Adrenal gland (tissue), 5 donors: ENCODE data around the gene SLC36A4.

Source experiments
- POLR2A ChIP-seq, 2 donors: fragments of 450-650 bp; IDR thresholded peaks; one replicate each; pipeline ENCODE4 v1.6.1; 2017; ENCODE audit warnings: antibody characterized with exemption in 2 of 2, mild to moderate bottlenecking in 2 of 2, moderate library complexity in 1 of 2
- TF ChIP-seq, protein P1 (sequence below), 6 experiments: fragments of 450-650 bp in 4 of 6; fragments of 200-600 bp in 2 of 6; sonication (generic) in 1 of 6; IDR thresholded peaks; 1 replicate in 5 of 6; 2 replicates in 1 of 6; pipeline versions ENCODE4 v1.5.1 to v1.8.0; 2016 to 2021; ENCODE audit warnings: antibody characterized with exemption in 6 of 6, mild to moderate bottlenecking in 2 of 6, moderate library complexity in 1 of 6
- donor health status: DM: no; HTN: no; CAD: no.

DNA sequence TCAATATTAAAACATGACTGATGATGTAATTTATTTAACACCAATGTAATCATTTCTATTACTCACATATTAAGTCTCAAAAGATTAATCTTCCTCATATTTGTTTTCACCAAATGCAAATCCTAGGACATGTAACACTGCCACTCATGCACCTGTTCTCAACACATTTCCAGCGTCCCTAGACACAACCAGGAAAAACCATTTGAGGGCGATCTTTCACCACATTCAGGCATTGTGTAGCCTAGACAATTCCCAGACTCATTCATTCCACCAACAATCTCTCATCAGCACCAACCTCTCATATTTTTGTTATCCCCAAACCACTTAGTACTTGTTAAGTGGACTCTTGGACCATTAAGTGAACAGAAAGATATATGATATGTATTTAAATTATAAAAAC is 66.1 kb downstream of the SLC36A4 start:
- TF ChIP-seq, protein P1, sequence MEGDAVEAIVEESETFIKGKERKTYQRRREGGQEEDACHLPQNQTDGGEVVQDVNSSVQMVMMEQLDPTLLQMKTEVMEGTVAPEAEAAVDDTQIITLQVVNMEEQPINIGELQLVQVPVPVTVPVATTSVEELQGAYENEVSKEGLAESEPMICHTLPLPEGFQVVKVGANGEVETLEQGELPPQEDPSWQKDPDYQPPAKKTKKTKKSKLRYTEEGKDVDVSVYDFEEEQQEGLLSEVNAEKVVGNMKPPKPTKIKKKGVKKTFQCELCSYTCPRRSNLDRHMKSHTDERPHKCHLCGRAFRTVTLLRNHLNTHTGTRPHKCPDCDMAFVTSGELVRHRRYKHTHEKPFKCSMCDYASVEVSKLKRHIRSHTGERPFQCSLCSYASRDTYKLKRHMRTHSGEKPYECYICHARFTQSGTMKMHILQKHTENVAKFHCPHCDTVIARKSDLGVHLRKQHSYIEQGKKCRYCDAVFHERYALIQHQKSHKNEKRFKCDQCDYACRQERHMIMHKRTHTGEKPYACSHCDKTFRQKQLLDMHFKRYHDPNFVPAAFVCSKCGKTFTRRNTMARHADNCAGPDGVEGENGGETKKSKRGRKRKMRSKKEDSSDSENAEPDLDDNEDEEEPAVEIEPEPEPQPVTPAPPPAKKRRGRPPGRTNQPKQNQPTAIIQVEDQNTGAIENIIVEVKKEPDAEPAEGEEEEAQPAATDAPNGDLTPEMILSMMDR (IDR thresholded peaks at IDR 0.05), result no peak
- no peak for TF ChIP-seq POLR2A (IDR thresholded peaks at IDR 0.05)
